OCI-LY3 (cell line): Measurements from ENCODE around the gene SCN2B.

Experiments
- H2AFZ ChIP-seq: fragments of 200-600, 300-600 bp; shearing (Covaris generic); 2 replicates; pipeline ENCODE4 v1.6.0; 2014; ENCODE audit warnings: antibody characterized with exemption, low read depth, low read length
- H3K27ac ChIP-seq: fragments of 200-600, 300-600 bp; sonication (generic); 2 replicates; pipeline ENCODE4 v1.5.1; 2014; ENCODE audit warnings: mild to moderate bottlenecking, low read length, moderate library complexity, mixed read lengths
- H3K27me3 ChIP-seq: fragments of 200-600, 300-600 bp; sonication (generic); 2 replicates; pipeline ENCODE4 v1.6.1; 2014; ENCODE audit warnings: low read depth, low read length, mixed read lengths
- H3K36me3 ChIP-seq: fragments of 200-600, 300-600 bp; sonication (generic); replicated peaks from 2 replicates; pipeline ENCODE3; 2014; ENCODE audit warnings: low read depth, low read length, mixed read lengths
- H3K4me1 ChIP-seq: fragments of 300-600, 200-600 bp; sonication (generic); 2 replicates; pipeline ENCODE4 v1.6.1; 2014; ENCODE audit warnings: low read length, mixed read lengths
- H3K4me2 ChIP-seq: fragments of 200-600, 300-600 bp; sonication (generic); 2 replicates; pipeline ENCODE4 v1.6.1; 2014; ENCODE audit warnings: low read length, mixed read lengths
- H3K4me3 ChIP-seq: fragments of 300-600, 200-600 bp; sonication (generic); 2 replicates; pipeline ENCODE4 v1.5.1; 2014; ENCODE audit warnings: antibody characterized with exemption, mild to moderate bottlenecking, low read length, moderate library complexity
- H3K79me2 ChIP-seq: fragments of 300-600, 200-600 bp; shearing (Covaris generic); 2 replicates; pipeline ENCODE4 v1.6.1; 2014; ENCODE audit warnings: mild to moderate bottlenecking, low read length, mixed read lengths
- H3K9ac ChIP-seq: fragments of 300-600, 200-600 bp; shearing (Covaris generic); 2 replicates; pipeline ENCODE4 v1.6.0; 2014; ENCODE audit warnings: mild to moderate bottlenecking, low read length, moderate library complexity
- H3K9me3 ChIP-seq: fragments of 200-600, 300-600 bp; shearing (Covaris generic); 2 replicates; pipeline ENCODE4 v1.6.1; 2014; ENCODE audit warnings: low read length, mixed read lengths; ENCODE audit not compliant: insufficient read depth
- H4K20me1 ChIP-seq: fragments of 200-600, 300-600 bp; sonication (generic); 2 replicates; pipeline ENCODE4 v1.6.1; 2016; ENCODE audit warnings: low read length, mixed read lengths; ENCODE audit not compliant: insufficient read depth
- EZH2phosphoT487 ChIP-seq: fragments of 200-600 bp; shearing (Covaris generic); IDR thresholded peaks from 2 replicates; pipeline ENCODE4 v1.6.1; 2018; ENCODE audit warnings: antibody characterized with exemption, mixed run types, low read depth
- TF ChIP-seq, protein P1 (sequence below): fragments of 200-600, 300-600 bp; sonication (generic); IDR thresholded peaks from 2 replicates; pipeline ENCODE4 v1.5.1; 2014; ENCODE audit warnings: antibody characterized with exemption, low read length, low read depth

The SCN2B gene

DNA sequence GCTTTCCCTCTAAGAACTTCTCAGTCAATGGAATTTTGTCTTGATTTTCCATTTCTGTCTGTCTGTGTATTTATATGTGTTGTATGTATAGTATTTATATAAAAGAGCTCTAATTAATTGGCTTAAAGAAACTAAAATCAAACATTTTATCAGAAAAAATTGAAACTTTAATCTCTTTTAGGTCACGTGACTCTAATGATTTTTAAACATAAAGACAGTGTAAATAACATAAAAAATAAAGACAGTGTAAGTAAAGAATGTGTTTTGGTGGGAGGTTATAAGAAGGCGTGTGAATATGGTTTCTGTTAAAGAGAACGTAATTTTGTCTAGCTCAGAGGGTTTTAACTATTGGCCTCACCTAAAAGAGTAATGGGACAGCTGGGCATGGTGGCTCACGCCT is 46.0 kb upstream of the SCN2B start:
- H3K4me1 ChIP-seq, result peaks cover 21% of the 10 kb centered on the region
- no peak overlapping the region for H3K9ac ChIP-seq
- H2AFZ ChIP-seq, result no peak overlapping the region
- H3K9me3 ChIP-seq, result no peaks in the 10 kb centered on the region
- no peak overlapping the region for H3K4me2 ChIP-seq
- no peaks in the 10 kb centered on the region for H4K20me1 ChIP-seq
- no peaks in the 10 kb centered on the region for H3K79me2 ChIP-seq
- H3K27ac ChIP-seq, result no peak overlapping the region
- H3K27me3 ChIP-seq, result peaks cover 5% of the 10 kb centered on the region
- TF ChIP-seq, protein P1, sequence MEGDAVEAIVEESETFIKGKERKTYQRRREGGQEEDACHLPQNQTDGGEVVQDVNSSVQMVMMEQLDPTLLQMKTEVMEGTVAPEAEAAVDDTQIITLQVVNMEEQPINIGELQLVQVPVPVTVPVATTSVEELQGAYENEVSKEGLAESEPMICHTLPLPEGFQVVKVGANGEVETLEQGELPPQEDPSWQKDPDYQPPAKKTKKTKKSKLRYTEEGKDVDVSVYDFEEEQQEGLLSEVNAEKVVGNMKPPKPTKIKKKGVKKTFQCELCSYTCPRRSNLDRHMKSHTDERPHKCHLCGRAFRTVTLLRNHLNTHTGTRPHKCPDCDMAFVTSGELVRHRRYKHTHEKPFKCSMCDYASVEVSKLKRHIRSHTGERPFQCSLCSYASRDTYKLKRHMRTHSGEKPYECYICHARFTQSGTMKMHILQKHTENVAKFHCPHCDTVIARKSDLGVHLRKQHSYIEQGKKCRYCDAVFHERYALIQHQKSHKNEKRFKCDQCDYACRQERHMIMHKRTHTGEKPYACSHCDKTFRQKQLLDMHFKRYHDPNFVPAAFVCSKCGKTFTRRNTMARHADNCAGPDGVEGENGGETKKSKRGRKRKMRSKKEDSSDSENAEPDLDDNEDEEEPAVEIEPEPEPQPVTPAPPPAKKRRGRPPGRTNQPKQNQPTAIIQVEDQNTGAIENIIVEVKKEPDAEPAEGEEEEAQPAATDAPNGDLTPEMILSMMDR, result no peak
- TF ChIP-seq EZH2phosphoT487, result no peak
- H3K36me3 ChIP-seq, result no peaks in the 10 kb centered on the region
- H3K4me3 ChIP-seq, result no peak overlapping the region

DNA sequence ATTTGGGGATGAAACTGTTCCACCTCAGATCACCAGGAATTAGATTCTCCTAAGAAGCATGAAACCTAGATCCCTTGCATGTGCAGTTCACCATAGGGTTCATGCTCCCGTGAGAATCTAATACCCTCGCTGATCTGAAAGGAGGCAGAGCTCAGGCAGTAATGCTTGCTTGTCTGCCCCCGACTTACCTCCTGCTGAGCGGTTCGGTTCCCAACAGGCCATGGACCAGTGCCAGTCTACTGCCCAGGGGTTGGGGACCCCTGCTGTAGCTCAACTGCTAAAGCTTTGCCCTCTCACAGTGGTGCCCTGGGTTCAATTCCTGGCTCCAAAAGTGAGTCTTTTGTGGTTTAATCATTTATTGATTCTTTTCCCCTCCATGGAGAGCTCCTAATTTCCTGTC is 45.0 kb upstream of the SCN2B start:
- Histone ChIP-seq H3K27ac (no peak overlapping the region), H3K4me2 (no peak overlapping the region), H3K79me2 (no peaks in the 10 kb centered on the region), H4K20me1 (no peaks in the 10 kb centered on the region), H3K9me3 (no peaks in the 10 kb centered on the region), H3K9ac (no peak overlapping the region), H3K27me3 (peaks cover 5% of the 10 kb centered on the region), H2AFZ (no peak overlapping the region), H3K4me1 (peaks cover 30% of the 10 kb centered on the region), H3K4me3 (no peak overlapping the region), H3K36me3 (no peaks in the 10 kb centered on the region)
- TF ChIP-seq, protein P1, result no peak
- no peak for TF ChIP-seq EZH2phosphoT487

DNA sequence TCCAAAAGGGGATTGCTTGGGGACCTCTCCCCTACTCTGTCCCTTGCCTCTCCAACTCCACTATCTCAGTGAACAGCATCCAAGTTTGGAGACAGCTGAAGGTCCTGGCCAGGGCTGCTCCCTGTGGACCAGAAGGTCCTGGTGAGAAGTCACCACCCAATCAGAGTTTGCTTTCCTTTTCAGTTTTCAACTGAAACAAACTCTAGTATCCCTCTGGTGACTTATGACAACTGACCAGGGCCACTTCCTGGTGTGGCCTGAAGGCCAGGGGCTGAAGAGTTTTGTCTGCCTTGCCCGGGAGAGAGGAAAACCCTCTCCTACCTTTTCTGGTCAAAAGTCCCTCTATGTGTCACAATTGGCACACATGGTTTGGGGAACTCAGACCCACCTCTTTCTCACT is 43.3 kb upstream of the SCN2B start:
- Histone ChIP-seq H3K36me3 (no peaks in the 10 kb centered on the region), H2AFZ (no peak overlapping the region), H3K4me3 (no peak overlapping the region), H4K20me1 (no peaks in the 10 kb centered on the region), H3K79me2 (no peaks in the 10 kb centered on the region), H3K4me2 (no peak overlapping the region), H3K9me3 (no peaks in the 10 kb centered on the region), H3K27me3 (peaks cover 5% of the 10 kb centered on the region), H3K9ac (no peak overlapping the region), H3K27ac (no peak overlapping the region), H3K4me1 (peaks cover 39% of the 10 kb centered on the region)
- TF ChIP-seq EZH2phosphoT487, result no peak
- TF ChIP-seq, protein P1, result no peak

DNA sequence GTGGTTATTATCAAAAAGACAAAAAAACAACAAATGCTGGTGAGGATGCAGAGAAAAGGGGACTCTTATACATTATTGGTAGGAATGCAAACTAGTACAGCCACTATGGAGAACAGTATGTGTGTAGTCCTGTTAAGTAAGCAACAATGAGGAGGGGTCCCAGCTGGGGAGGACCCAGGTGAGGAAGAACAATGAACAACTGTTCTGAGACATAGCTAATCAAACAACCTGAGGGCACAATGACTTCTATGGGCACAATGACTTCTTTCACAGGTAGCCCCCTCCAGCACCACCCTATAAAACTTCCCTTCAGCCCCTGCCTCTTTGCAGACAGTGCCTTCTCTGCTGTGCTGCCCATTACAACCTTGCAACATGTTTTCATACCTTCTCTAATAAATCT is 42.8 kb upstream of the SCN2B start:
- no peaks in the 10 kb centered on the region for H3K36me3 ChIP-seq
- H3K9ac ChIP-seq, result no peak overlapping the region
- H3K27ac ChIP-seq, result no peak overlapping the region
- no peak overlapping the region for H3K4me3 ChIP-seq
- no peak overlapping the region for H3K4me2 ChIP-seq
- peaks cover 5% of the 10 kb centered on the region for H3K27me3 ChIP-seq
- no peaks in the 10 kb centered on the region for H3K79me2 ChIP-seq
- H3K9me3 ChIP-seq, result no peaks in the 10 kb centered on the region
- no peak overlapping the region for H2AFZ ChIP-seq
- peaks cover 39% of the 10 kb centered on the region for H3K4me1 ChIP-seq
- TF ChIP-seq, protein P1, result no peak
- no peak for TF ChIP-seq EZH2phosphoT487
- no peaks in the 10 kb centered on the region for H4K20me1 ChIP-seq
